Activated B cell treated with CpG ODN at 0.5 μM for 24 hours (primary cell): ENCODE data around the gene LUC7L2. TPM values are rescaled to one million over a fixed set of nuclear protein-coding genes. Genes with fewer than 3 reads are reported as not detected.
"Not testable (repeated sequence)": the region's sequence is repeated elsewhere in the genome, so short reads cannot be mapped to it uniquely, and the experiment has no call there.

Source experiments
- ATAC-seq: fragments of 200-7000 bp; cut with Tn5 transposase; one replicate; pipeline ENCODE4 v1.10.0; 2021; ENCODE audit warnings: low read depth, mild to moderate bottlenecking, moderate library complexity
- CTCF ChIA-PET: fragments of 350-600 bp; sonication (Branson Sonifier 250); formaldehyde crosslinking; loops from one replicate; lab custom pipeline; 2021; ENCODE audit warnings: antibody characterized with exemption; lab: Charles Lee
- POLR2A ChIA-PET: fragments of 350-600 bp; sonication (Branson Sonifier 250); formaldehyde crosslinking; loops from one replicate; lab custom pipeline; 2021; ENCODE audit warnings: antibody characterized with exemption; lab: Charles Lee
- DNase-seq: peaks from one replicate; pipeline ENCODE4 v3.0.0; 2022
- H3K27ac Mint-ChIP-seq: one replicate; pipeline ENCODE4 v1.8.0; 2020; ENCODE audit warnings: mixed read lengths
- H3K27me3 Mint-ChIP-seq: one replicate; pipeline ENCODE4 v1.8.0; 2021; ENCODE audit warnings: mixed read lengths
- H3K36me3 Mint-ChIP-seq: one replicate; pipeline ENCODE4 v1.8.0; 2021; ENCODE audit warnings: low read depth, mixed read lengths
- H3K4me1 Mint-ChIP-seq: one replicate; pipeline ENCODE4 v1.8.0; 2021; ENCODE audit warnings: mixed read lengths
- H3K4me3 Mint-ChIP-seq: one replicate; pipeline ENCODE4 v1.8.0; 2020; ENCODE audit warnings: mild to moderate bottlenecking, mixed read lengths
- H3K9me3 Mint-ChIP-seq: one replicate; pipeline ENCODE4 v1.8.0; 2020; ENCODE audit warnings: mixed read lengths
- intact Hi-C: fragments of 100-400 bp; cut with micrococcal nuclease; formaldehyde crosslinking; loops from one replicate; pipeline ENCODE4 v1.15.1; 2024
- total RNA-seq: library from RNA; stranded (reverse); gene quantifications from 2 replicates; pipeline ENCODE4 v1.2.3, GENCODE V29; 2022
- TF ChIP-seq, protein P1 (sequence below): fragments of 200-600 bp; IDR thresholded peaks from one replicate; pipeline ENCODE4 v1.8.0; 2022; ENCODE audit warnings: antibody characterized with exemption, mild to moderate bottlenecking

The LUC7L2 gene
- total RNA-seq, 1 donor from 2014 or later, result 118 TPM

DNA sequence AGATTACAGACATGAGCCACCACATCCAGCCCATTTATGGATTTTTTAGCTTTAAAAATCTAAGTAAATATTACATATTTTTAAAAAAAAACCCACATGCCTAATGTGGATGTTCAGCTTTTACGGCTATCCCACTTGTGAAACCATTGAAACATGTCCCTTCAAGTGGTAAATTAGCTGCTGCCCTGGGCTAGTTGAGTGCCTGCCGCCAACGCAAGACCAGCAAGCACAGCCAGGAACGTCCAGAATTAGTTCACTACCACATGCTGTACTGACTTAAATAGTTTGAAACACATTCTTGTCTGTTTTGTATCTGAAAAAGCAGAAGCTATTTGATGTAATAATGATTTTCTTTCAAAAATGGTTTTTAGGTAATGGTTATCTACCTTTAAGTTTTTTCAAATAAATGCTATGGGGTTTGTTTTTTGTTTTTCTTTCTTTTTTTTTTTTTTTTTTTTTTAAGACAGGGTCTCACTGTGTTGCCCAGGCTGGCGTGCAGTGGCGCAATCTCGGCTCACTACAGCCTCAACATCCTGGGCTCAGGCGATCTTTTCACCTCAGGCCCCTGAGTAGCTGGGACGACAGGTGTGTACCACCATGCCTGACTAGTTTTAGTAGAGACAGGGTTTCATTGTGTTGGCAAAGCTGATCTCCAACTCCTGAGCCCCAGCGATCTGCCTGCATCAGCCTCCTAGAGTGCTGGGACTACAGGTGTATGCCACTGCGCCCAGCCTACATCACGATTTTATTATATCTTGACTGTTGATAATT lies 66.7 kb downstream of the LUC7L2 start:
- H3K36me3 Mint-ChIP-seq, result peaks cover 49% of the 10 kb centered on the region
- TF ChIP-seq, protein P1, sequence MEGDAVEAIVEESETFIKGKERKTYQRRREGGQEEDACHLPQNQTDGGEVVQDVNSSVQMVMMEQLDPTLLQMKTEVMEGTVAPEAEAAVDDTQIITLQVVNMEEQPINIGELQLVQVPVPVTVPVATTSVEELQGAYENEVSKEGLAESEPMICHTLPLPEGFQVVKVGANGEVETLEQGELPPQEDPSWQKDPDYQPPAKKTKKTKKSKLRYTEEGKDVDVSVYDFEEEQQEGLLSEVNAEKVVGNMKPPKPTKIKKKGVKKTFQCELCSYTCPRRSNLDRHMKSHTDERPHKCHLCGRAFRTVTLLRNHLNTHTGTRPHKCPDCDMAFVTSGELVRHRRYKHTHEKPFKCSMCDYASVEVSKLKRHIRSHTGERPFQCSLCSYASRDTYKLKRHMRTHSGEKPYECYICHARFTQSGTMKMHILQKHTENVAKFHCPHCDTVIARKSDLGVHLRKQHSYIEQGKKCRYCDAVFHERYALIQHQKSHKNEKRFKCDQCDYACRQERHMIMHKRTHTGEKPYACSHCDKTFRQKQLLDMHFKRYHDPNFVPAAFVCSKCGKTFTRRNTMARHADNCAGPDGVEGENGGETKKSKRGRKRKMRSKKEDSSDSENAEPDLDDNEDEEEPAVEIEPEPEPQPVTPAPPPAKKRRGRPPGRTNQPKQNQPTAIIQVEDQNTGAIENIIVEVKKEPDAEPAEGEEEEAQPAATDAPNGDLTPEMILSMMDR, result no peak
- DNase-seq, result no peak
- no peaks in the 10 kb centered on the region for H3K9me3 Mint-ChIP-seq
- POLR2A ChIA-PET, result interaction anchor here (0.7 kb wide), 1 partner anchor 8 kb away, joined by 3 read pairs; no protein-coding TSS in a partner anchor
- H3K4me1 Mint-ChIP-seq, result no peaks in the 10 kb centered on the region
- CTCF ChIA-PET, result interaction anchor here (1.5 kb wide), 1 partner anchor 8 kb away, joined by 4 read pairs; no protein-coding TSS in a partner anchor
- no peak overlapping the region for H3K27ac Mint-ChIP-seq
- intact Hi-C loops, result no loop called here
- no peaks in the 10 kb centered on the region for H3K27me3 Mint-ChIP-seq
- H3K4me3 Mint-ChIP-seq, result no peak overlapping the region
- ATAC-seq, result no peak

GRCh38 chr7:139427029-139427420 lies 67.3 kb downstream of the LUC7L2 start:
- DNase-seq, result no peak
- Mint-ChIP-seq H3K4me1 (no peaks in the 10 kb centered on the region), H3K27ac (no peak overlapping the region), H3K4me3 (no peak overlapping the region), H3K9me3 (no peaks in the 10 kb centered on the region), H3K36me3 (peaks cover 47% of the 10 kb centered on the region), H3K27me3 (no peaks in the 10 kb centered on the region)
- CTCF ChIA-PET, result no interaction called here
- intact Hi-C loops, result no loop called here
- TF ChIP-seq, protein P1, result no peak
- ATAC-seq, result no peak
- POLR2A ChIA-PET, result no interaction called here

GRCh38 chr7:139427788-139428187 lies 68.1 kb downstream of the LUC7L2 start:
- TF ChIP-seq, protein P1, result no peak
- intact Hi-C loops, result no loop called here
- H3K27ac Mint-ChIP-seq, result no peak overlapping the region
- ChIA-PET POLR2A (no interaction called here), CTCF (interaction anchor here (0.9 kb wide), 1 partner anchor 8 kb away, joined by 3 read pairs; no protein-coding TSS in a partner anchor)
- no peak for ATAC-seq
- H3K9me3 Mint-ChIP-seq, result no peaks in the 10 kb centered on the region
- peaks cover 44% of the 10 kb centered on the region for H3K36me3 Mint-ChIP-seq
- H3K4me3 Mint-ChIP-seq, result no peak overlapping the region
- no peaks in the 10 kb centered on the region for H3K27me3 Mint-ChIP-seq
- DNase-seq, result no peak
- H3K4me1 Mint-ChIP-seq, result no peaks in the 10 kb centered on the region

GRCh38 chr7:139429735-139430134 lies 70.0 kb downstream of the LUC7L2 start:
- H3K36me3 Mint-ChIP-seq, result peaks cover 32% of the 10 kb centered on the region
- H3K27ac Mint-ChIP-seq, H3K9me3 Mint-ChIP-seq, H3K4me3 Mint-ChIP-seq, ATAC-seq, POLR2A ChIA-PET, DNase-seq, H3K27me3 Mint-ChIP-seq, H3K4me1 Mint-ChIP-seq: not testable (repeated sequence)
- intact Hi-C loops, result loop anchor here (10.0 kb wide), 1 partner anchor 195 kb away; no protein-coding TSS in a partner anchor
- CTCF ChIA-PET, result interaction anchor here (1.4 kb wide), 1 partner anchor 8 kb away, joined by 3 read pairs; no protein-coding TSS in a partner anchor

- intact Hi-C loops, result loop anchor here (10.0 kb wide), 1 partner anchor 194 kb away; no protein-coding TSS in a partner anchor
- Mint-ChIP-seq H3K9me3 (no peaks in the 10 kb centered on the region), H3K4me1 (peaks cover 8% of the 10 kb centered on the region), H3K27me3 (no peaks in the 10 kb centered on the region), H3K36me3 (peaks cover 29% of the 10 kb centered on the region), H3K27ac (no peak overlapping the region), H3K4me3 (no peak overlapping the region)
- POLR2A ChIA-PET, result interaction anchor here (0.7 kb wide), 1 partner anchor 9 kb away, joined by 6 read pairs; no protein-coding TSS in a partner anchor
- TF ChIP-seq, protein P1, result no peak
- no peak for ATAC-seq
- no peak for DNase-seq
- CTCF ChIA-PET, result interaction anchor here (1.4 kb wide), 1 partner anchor 8 kb away, joined by 3 read pairs; no protein-coding TSS in a partner anchor
These were observed 70.7 kb downstream of the LUC7L2 start for GRCh38 chr7:139430443-139430842.
